ENCODE data around the gene ERG28.

- TF ChIP-seq POLR2AphosphoS5 (IDR thresholded peaks at IDR 0.05; ENCODE audit: insufficient read depth, low read depth, low read length) (peak; percentile 65), CTCF (IDR thresholded peaks at IDR 0.05; ENCODE audit: extremely low read depth in 1 of 2, insufficient read depth in 1 of 2, low read depth in 1 of 2, low read length in 2 of 2) (no peak), POLR2A (IDR thresholded peaks at IDR 0.05; ENCODE audit: low read depth, low read length) (peak; percentile 34), EZH2 (IDR thresholded peaks at IDR 0.05; ENCODE audit: borderline replicate concordance, low read depth, low read length, severe bottlenecking) (no peak)
These were observed 2.3 kb upstream of the ERG28 start for GRCh38 chr14:75662966-75663365.
